Heart left ventricle (tissue), 16 donors: Measurements from ENCODE around the gene CHCHD6. TPM values are rescaled to one million over a fixed set of nuclear protein-coding genes. Genes with fewer than 3 reads are reported as not detected.

Source experiments
- ATAC-seq, 4 donors: fragments of 200-7000 bp; cut with Tn5 transposase; one replicate each; pipeline ENCODE4 v1.9.1; 2020 to 2022; ENCODE audit warnings: moderate library complexity in 4 of 4, mild to moderate bottlenecking in 3 of 4, moderate number of reproducible peaks in 1 of 4
- DNase-seq, 5 donors: peaks; one replicate each; pipeline ENCODE4 v3.0.0-alpha.2; 2020
- H3K27ac ChIP-seq, 12 donors: fragments of 200-600 bp; sonication (generic) in 4 of 12; one replicate each; pipeline versions ENCODE4 v1.5.0 to v1.8.0; 2016 to 2022; ENCODE audit warnings: mild to moderate bottlenecking in 2 of 12
- H3K27me3 ChIP-seq, 9 donors: fragments of 200-600 bp; sonication (generic) in 2 of 9; one replicate each; pipeline versions ENCODE4 v1.5.1 to v1.8.0; 2016 to 2022; ENCODE audit warnings: mild to moderate bottlenecking in 3 of 9
- H3K36me3 ChIP-seq, 9 donors: fragments of 200-600 bp; sonication (generic) in 2 of 9; one replicate each; pipeline versions ENCODE4 v1.5.0 to v1.8.0; 2018 to 2022; ENCODE audit warnings: mild to moderate bottlenecking in 2 of 9
- H3K4me1 ChIP-seq, 12 donors: fragments of 200-600 bp; sonication (generic) in 4 of 12; one replicate each; pipeline versions ENCODE4 v1.5.0 to v1.8.0; 2016 to 2022; ENCODE audit warnings: mild to moderate bottlenecking in 3 of 12
- H3K4me3 ChIP-seq, 12 donors: fragments of 200-600 bp; sonication (generic) in 4 of 12; one replicate each; pipeline versions ENCODE4 v1.5.0 to v1.8.0; 2017 to 2022; ENCODE audit warnings: mild to moderate bottlenecking in 9 of 12, moderate library complexity in 4 of 12
- H3K9me3 ChIP-seq, 12 donors: fragments of 200-600 bp; sonication (generic) in 4 of 12; one replicate each; pipeline versions ENCODE4 v1.5.0 to v1.8.0; 2016 to 2022; ENCODE audit warnings: mild to moderate bottlenecking in 1 of 12
- POLR2A ChIP-seq, 2 donors: fragments of 450-650 bp; IDR thresholded peaks; one replicate each; pipeline ENCODE4 v1.6.1; 2017; ENCODE audit warnings: antibody characterized with exemption in 2 of 2, mild to moderate bottlenecking in 2 of 2, moderate library complexity in 2 of 2
- WGBS, 4 donors: extraction: QIAGEN DNeasy Blood & Tissue Kit in 2 of 4; methylation state at CpG; one replicate each; pipeline versions ENCODE4 v1.1.5 to v1.1.7; 2013 to 2018; 5-methylcytosine and 5-hydroxymethylcytosine counted together
- intact Hi-C, 10 donors: fragments of 100-400 bp; cut with DNase I; formaldehyde crosslinking; loops; one replicate each; pipeline versions ENCODE4 v1.11.1 to v1.14.2; 2022
- polyA plus RNA-seq, 2 donors: library from polyadenylated mRNA; stranded (reverse); fragments of 200-250 nt; gene quantifications; one replicate each; pipeline ENCODE4 v1.2.3, GENCODE V29; 2013
- total RNA-seq, 9 donors: library from RNA; depleted of rRNA in 2 of 9; stranded (reverse); fragments of >200 nt in 2 of 9; fragmentation: NEBNext Ultra II Directional in 3 of 9; extraction: Animal tissue kit (Norgen Biotek cat#: 25700) in 3 of 9; gene quantifications; one replicate each; pipeline versions ENCODE4 v1.1.0 to v1.2.4, GENCODE V29; 2016 to 2023
- TF ChIP-seq, protein P1 (sequence below), 12 donors: fragments of 200-600 bp; sonication (generic) in 4 of 12; IDR thresholded peaks; one replicate each; pipeline versions ENCODE4 v1.5.0 to v1.8.0; 2018 to 2022; ENCODE audit warnings: antibody characterized with exemption in 12 of 12, mild to moderate bottlenecking in 5 of 12
- donor health status: ischemic (EF 13 %, LVEDD 7.1; RV severe dilation, severe dysfunction).
- donor health status: healthy with polysubstance abuse.
- donor health status: DM: no; HTN: yes; CAD: no.
- donor health status: DM: no; HTN: no; CAD: no.
- donor health status: ischemic (EF 25% LVEDD 6.9; RV normal size, moderate dysfunction).
- donor health status: ischemic (EF 25% LVEDD 5.7; RV mildly dilated, moderate dysfunction).
- donor health status: healthy.
- donor health status: DM: yes; HTN: yes; CAD: no.
- donor health status: ischemic (EF 35%, LVEDD 5.7; RV mildly dilated, moderate dysfunction).
- donor health status: nonischemic (EF 11% LVEDD 7.7; RV severe dilation, severe dysfunction).
- donor health status: DM: yes; HTN: yes; CAD: no.
- donor health status: PGD.
- donor health status: ischemic (EF 29% LVEDD 5.4; RV normal size, mild dysfunction).
- donor health status: nonischemic (EF 23%, LVEDD 6.1; RV moderate dilation, normal function).

The CHCHD6 gene
- total and polyA plus RNA-seq, 11 donors, result 7.7 to 29.3 (median 11.6) TPM

- TF ChIP-seq, protein P1, sequence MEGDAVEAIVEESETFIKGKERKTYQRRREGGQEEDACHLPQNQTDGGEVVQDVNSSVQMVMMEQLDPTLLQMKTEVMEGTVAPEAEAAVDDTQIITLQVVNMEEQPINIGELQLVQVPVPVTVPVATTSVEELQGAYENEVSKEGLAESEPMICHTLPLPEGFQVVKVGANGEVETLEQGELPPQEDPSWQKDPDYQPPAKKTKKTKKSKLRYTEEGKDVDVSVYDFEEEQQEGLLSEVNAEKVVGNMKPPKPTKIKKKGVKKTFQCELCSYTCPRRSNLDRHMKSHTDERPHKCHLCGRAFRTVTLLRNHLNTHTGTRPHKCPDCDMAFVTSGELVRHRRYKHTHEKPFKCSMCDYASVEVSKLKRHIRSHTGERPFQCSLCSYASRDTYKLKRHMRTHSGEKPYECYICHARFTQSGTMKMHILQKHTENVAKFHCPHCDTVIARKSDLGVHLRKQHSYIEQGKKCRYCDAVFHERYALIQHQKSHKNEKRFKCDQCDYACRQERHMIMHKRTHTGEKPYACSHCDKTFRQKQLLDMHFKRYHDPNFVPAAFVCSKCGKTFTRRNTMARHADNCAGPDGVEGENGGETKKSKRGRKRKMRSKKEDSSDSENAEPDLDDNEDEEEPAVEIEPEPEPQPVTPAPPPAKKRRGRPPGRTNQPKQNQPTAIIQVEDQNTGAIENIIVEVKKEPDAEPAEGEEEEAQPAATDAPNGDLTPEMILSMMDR (IDR thresholded peaks at IDR 0.05), result peak in 1 of 12 donors; percentile 6
- TF ChIP-seq POLR2A (IDR thresholded peaks at IDR 0.05), result no peak
- peak in 2 of 4 donors; percentile 51 to 52 for ATAC-seq
- no peaks in the 10 kb centered on the region for H3K27me3 ChIP-seq
- 79 to 83% (median 81%) methylated on average over 8 to 9 of the region's 9 CpGs for WGBS, 4 donors
- no peak overlapping the region for H3K4me3 ChIP-seq
- no peak for DNase-seq
- H3K4me1 ChIP-seq, result peaks cover 0 to 5% (median 0%) of the 10 kb centered on the region in 12 donors
- H3K9me3 ChIP-seq, result no peaks in the 10 kb centered on the region
- H3K27ac ChIP-seq, result no peak overlapping the region
- intact Hi-C loops, result no loop called here
- H3K36me3 ChIP-seq, result no peaks in the 10 kb centered on the region
These were observed 131.6 kb downstream of the CHCHD6 start for GRCh38 chr3:126835472-126836219.

- TF ChIP-seq POLR2A (IDR thresholded peaks at IDR 0.05), result no peak
- TF ChIP-seq, protein P1 (IDR thresholded peaks at IDR 0.05), result no peak
- DNase-seq (no peak), ATAC-seq (no peak)
- H3K4me1 ChIP-seq, result peaks cover 0 to 5% (median 0%) of the 10 kb centered on the region in 12 donors
- no peak overlapping the region for H3K27ac ChIP-seq
- no peak overlapping the region for H3K4me3 ChIP-seq
- H3K36me3 ChIP-seq, result no peaks in the 10 kb centered on the region
- H3K9me3 ChIP-seq, result no peaks in the 10 kb centered on the region
- intact Hi-C loops, result no loop called here
- no peaks in the 10 kb centered on the region for H3K27me3 ChIP-seq
- 94 to 95% (median 95%) methylated on average over 10 of the region's 10 CpGs for WGBS, 4 donors
These were observed 132.3 kb downstream of the CHCHD6 start for GRCh38 chr3:126836220-126836860.

DNA sequence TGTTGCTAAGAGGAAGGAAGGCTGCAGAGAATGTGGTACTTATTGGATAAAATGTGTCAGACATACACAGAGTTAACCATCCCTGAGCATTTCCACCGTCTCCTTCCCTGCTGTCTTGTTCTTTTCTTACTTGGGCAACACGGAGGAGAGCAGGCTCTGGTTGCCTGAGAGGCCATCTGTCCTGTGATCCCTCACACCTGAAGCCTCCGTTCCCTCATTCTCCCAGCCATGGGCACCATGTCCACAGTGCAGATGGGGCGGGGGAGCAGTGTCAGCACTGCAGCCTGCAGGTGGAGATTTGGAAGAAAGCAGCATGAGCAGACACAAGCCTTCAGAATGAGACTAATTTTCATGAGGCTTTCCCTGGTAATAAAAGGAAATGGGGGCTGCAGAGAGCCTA, 133.7 kb downstream of the CHCHD6 start:
- DNase-seq (no peak), ATAC-seq (no peak)
- Histone ChIP-seq H3K9me3 (no peaks in the 10 kb centered on the region), H3K36me3 (no peaks in the 10 kb centered on the region), H3K4me1 (peaks cover 0 to 5% (median 0%) of the 10 kb centered on the region in 12 donors), H3K27ac (no peak overlapping the region), H3K4me3 (no peak overlapping the region), H3K27me3 (no peaks in the 10 kb centered on the region)
- 90 to 93% (median 91%) methylated on average over 4 of the region's 4 CpGs for WGBS, 4 donors
- TF ChIP-seq POLR2A (IDR thresholded peaks at IDR 0.05), result no peak
- TF ChIP-seq, protein P1 (IDR thresholded peaks at IDR 0.05), result no peak
- intact Hi-C loops, result no loop called here

DNA sequence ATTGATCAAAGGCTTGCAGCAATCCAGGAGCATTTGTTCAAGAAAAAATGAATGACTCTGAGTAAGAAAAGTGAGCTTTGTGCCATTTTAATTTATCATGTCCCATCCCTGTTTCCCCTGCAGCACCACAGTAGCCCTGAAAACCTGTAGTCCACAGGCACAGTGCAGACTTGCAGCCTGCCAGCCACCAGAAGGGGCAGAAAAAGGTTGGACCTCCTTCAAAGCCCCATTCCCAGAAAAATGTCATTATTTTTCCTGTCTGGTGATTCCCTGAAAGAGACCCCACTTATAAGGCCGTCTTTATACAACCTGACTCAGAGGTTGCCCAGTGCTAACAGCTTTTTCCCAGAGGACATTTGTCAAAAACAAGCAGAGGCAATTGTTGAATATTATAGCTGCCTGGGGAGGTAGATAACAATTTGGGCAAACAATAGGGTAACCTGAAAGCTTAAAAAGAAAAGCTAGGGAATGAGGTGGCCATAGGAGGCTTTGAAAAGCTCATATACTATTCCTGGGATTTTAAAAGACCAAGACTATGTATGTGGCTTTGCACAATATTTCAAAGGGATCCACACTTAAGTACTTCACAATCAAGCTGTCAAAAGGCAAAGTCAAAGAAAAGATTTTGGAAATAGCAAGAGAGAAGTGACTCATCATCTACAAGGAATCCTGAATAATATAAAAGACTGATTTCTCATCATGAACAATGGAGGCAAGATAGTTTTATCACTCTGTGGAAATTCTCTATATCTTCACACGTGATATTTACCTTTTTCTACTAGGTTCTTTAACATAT, 142.1 kb downstream of the CHCHD6 start:
- Histone ChIP-seq H3K4me1 (peaks cover 0 to 21% (median 12%) of the 10 kb centered on the region in 12 donors), H3K27ac (no peak overlapping the region), H3K9me3 (no peaks in the 10 kb centered on the region), H3K4me3 (no peak overlapping the region), H3K27me3 (no peaks in the 10 kb centered on the region), H3K36me3 (no peaks in the 10 kb centered on the region)
- no peak for DNase-seq
- ATAC-seq, result no peak
- 74 to 83% (median 81%) methylated on average over 2 of the region's 2 CpGs for WGBS, 4 donors
- TF ChIP-seq, protein P1 (IDR thresholded peaks at IDR 0.05), result no peak
- TF ChIP-seq POLR2A (IDR thresholded peaks at IDR 0.05), result no peak
- intact Hi-C loops, result no loop called here
